BJ (cell line): ENCODE measurements around the gene POLR1C. TPM values are rescaled to one million over a fixed set of nuclear protein-coding genes. Genes with fewer than 3 reads are reported as not detected.

ENCODE experiments used
- CTCF ChIA-PET: fragments of 350-600 bp; formaldehyde crosslinking; extraction: SDS; loops from one replicate; lab custom pipeline; 2021; ENCODE audit warnings: antibody characterized with exemption, inconsistent platforms; lab: Yijun Ruan, JAX
- POLR2A ChIA-PET: fragments of 300-600 bp; sonication (Branson Sonifier 250); formaldehyde crosslinking; extraction: SDS; loops from one replicate; lab custom pipeline; 2021; ENCODE audit warnings: antibody characterized with exemption; lab: Charles Lee
- DNase-seq: peaks from one replicate; pipeline ENCODE4 v3.0.0-alpha.2; 2011; ENCODE audit warnings: low read depth
- H3K27me3 ChIP-seq: 2 replicates; pipeline ENCODE4 v1.6.0; 2011; ENCODE audit warnings: low read length; ENCODE audit not compliant: control insufficient read depth, insufficient read depth
- H3K36me3 ChIP-seq: 2 replicates; pipeline ENCODE4 v1.5.1; 2011; ENCODE audit warnings: low read length; ENCODE audit not compliant: control insufficient read depth, insufficient read depth
- H3K4me3 ChIP-seq: 2 replicates; pipeline ENCODE4 v1.5.1; 2011; ENCODE audit warnings: low read depth, mild to moderate bottlenecking, control low read depth, low read length
- CTCF ChIP-seq: IDR thresholded peaks from 2 replicates; pipeline ENCODE4 v1.5.1; 2011; ENCODE audit warnings: low read depth, mild to moderate bottlenecking, control low read depth, inconsistent platforms, low read length, moderate library complexity; ENCODE audit not compliant: insufficient read depth
- polyA plus RNA-seq: library from polyadenylated mRNA; depleted of rRNA; stranded (reverse); fragments of >200 nt; gene quantifications from 2 replicates; pipeline ENCODE4 v1.2.3, GENCODE V29; 2011

POLR1C gene
- polyA plus RNA-seq, 1 experiment, result 37.5 TPM

- ChIA-PET CTCF (interaction anchor here (1.0 to 9.9 kb wide), 4 partner anchors 10 to 560 kb away, joined by 3 to 136 read pairs (median 4); partner anchors contain the start of genes CNPY3 and LRRC73), POLR2A (no interaction called here)
- DNase-seq, result no peak
- H3K4me3 ChIP-seq, result no peak overlapping the region
- no peaks in the 10 kb centered on the region for H3K27me3 ChIP-seq
- TF ChIP-seq CTCF, result no peak
- peaks cover 2% of the 10 kb centered on the region; the same call in 1 of the 2 replicates for H3K36me3 ChIP-seq
Observed at GRCh38 chr6:43489277-43490072, 27.4 kb upstream of the POLR1C start.

- H3K36me3 ChIP-seq, result peaks cover 1% of the 10 kb centered on the region; the same call in 1 of the 2 replicates
- ChIA-PET CTCF (interaction anchor here (1.2 to 10.1 kb wide), 3 partner anchors 11 to 36 kb away, joined by 4 to 136 read pairs (median 87); partner anchors contain the start of genes DLK2 and LRRC73), POLR2A (no interaction called here)
- DNase-seq, result no peak
- H3K27me3 ChIP-seq, result no peaks in the 10 kb centered on the region
- no peak overlapping the region for H3K4me3 ChIP-seq
- TF ChIP-seq CTCF, result no peak
Observed at GRCh38 chr6:43490523-43490939, 26.4 kb upstream of the POLR1C start.

- POLR2A ChIA-PET, result interaction anchor here (0.6 to 1.6 kb wide), 3 partner anchors 14 to 757 kb away, joined by 4 to 24 read pairs (median 8); no protein-coding TSS in a partner anchor
- no peaks in the 10 kb centered on the region for H3K27me3 ChIP-seq
- no peak for TF ChIP-seq CTCF
- CTCF ChIA-PET, result interaction anchor here (0.6 to 10.1 kb wide), 6 partner anchors 12 to 263 kb away, joined by 3 to 136 read pairs (median 4); partner anchors contain the start of genes DLK2, DNPH1 and LRRC73
- 0 out of 2 replicates have a peak, but pooled peaks cover 1% of the 10 kb centered on the region for H3K36me3 ChIP-seq
- DNase-seq, result no peak
- H3K4me3 ChIP-seq, result no peak overlapping the region
Observed at GRCh38 chr6:43491750-43492661, 24.9 kb upstream of the POLR1C start.

GRCh38 chr6:43492673-43493072 lies 24.2 kb upstream of the POLR1C start:
- no peak for TF ChIP-seq CTCF
- no peak for DNase-seq
- Histone ChIP-seq H3K36me3 (0 out of 2 replicates have a peak, but pooled peaks cover 1% of the 10 kb centered on the region), H3K4me3 (no peak overlapping the region), H3K27me3 (no peaks in the 10 kb centered on the region)
- POLR2A ChIA-PET, result interaction anchor here (0.6 to 1.6 kb wide), 2 partner anchors 15 to 756 kb away, joined by 4 to 8 read pairs; no protein-coding TSS in a partner anchor
- CTCF ChIA-PET, result interaction anchor here (0.6 to 10.1 kb wide), 8 partner anchors 9 to 264 kb away, joined by 3 to 136 read pairs (median 4); partner anchors contain the start of genes DLK2, DNPH1, LRRC73 and TJAP1
